HG02885 (cell line): ENCODE data around the gene SPDYE4.
A peak's percentile ranks its signal among the peaks of the same experiment; 100 is the strongest.
"Not testable (repeated sequence)": the region's sequence is repeated elsewhere in the genome, so short reads cannot be mapped to it uniquely, and the experiment has no call there.

Experiments
- ATAC-seq: cut with Tn5 transposase; IDR thresholded peaks from one replicate; pipeline ENCODE4 v1.9.1; 2021; ENCODE audit warnings: mild to moderate bottlenecking; ENCODE audit not compliant: unreplicated experiment, poor library complexity

The SPDYE4 gene, protein sequence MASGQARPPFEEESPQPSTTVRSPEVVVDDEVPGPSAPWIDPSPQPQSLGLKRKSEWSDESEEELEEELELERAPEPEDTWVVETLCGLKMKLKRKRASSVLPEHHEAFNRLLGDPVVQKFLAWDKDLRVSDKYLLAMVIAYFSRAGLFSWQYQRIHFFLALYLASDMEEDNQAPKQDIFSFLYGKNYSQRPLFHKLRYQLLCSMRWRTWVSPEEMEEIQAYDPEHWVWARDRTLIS

DNA sequence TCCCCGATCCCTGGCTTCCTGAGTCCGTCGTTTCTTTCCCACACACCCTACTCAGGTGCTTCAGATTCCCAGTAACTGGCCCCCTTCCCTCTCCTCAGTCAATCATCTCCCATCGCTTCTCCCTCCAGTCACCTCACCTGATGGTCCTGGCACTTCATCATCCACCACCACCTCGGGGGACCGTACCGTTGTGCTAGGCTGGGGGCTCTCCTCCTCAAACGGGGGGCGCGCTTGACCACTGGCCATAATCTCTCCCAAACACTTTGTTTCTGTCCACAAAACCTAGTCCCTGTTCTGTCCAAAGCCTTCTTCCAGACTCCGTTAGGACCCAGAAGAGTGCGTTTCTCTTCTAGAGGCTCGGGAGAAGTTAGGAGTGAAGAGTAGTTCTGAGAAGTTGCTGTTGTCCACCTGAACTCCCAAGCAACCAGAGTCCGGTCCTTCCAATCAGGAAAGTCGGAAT, at the start of gene SPDYE4:
TSS of gene SPDYE4 (minus strand) at position 410 of the 460 bp plus-strand sequence. CDS start at position 246, 164 bp downstream.
- no peak for ATAC-seq

DNA sequence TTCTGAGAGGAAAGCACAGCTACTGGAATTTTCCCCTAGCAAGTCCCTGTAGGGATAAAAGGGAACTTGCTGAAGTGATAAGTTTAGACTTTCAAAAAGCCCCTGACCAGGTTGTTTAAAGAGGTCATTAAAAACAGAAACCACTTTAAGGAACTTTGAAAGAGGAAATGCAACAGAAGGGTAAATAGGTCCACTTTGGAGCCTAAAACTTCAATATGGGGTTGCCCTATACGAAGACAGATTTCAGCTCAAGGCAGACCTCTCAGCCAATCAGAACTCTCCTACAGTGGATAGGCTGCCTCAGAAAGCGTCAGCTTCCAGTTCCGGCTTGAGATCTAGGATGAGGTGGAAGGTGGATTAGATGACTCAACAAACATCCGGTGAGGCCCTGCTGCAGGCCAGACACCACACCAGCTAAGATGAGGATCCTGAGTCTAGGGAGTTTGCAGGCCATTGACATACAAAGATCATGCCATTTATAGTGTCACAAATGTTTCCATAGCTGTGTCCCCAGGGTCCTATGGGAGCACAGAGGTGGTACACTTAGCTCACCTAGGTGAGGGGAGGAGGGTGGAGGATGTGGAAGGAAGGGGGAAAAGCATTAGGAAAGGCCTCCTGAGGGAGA, 48.7 kb upstream of the SPDYE4 start:
- peak; percentile 92 for ATAC-seq

DNA sequence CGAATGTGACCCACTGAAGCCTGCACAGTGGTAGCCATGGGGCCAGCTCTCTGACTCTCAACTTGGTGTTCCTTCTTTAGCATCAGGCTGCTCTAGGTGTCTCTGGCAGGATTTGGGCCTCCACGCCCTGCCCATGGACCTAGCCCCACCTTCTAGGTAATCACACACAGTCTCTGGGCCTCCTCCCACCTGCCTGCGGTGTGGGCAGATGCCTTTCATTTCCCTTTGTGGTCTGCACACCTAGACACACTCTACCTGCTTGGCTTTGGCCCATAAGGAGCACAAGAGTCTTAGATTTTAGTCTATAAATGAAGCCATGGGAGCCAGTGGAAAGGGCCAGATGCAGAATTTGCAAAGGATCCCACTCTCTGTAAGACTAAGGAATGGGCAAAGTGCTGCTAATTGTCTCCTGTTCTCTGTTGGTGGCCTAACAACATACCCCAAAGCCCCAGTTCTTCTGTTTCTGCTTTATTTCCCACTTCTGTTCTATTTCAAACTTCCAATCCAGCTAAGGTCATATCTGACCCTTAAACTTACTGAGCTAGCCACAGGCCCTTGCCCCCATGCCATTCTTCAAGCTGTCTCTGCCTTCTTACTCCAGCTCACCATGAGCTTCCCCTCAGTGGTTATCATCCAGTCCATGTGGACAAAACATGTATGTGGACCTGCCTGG, 48.0 kb upstream of the SPDYE4 start:
- ATAC-seq = no peak

DNA sequence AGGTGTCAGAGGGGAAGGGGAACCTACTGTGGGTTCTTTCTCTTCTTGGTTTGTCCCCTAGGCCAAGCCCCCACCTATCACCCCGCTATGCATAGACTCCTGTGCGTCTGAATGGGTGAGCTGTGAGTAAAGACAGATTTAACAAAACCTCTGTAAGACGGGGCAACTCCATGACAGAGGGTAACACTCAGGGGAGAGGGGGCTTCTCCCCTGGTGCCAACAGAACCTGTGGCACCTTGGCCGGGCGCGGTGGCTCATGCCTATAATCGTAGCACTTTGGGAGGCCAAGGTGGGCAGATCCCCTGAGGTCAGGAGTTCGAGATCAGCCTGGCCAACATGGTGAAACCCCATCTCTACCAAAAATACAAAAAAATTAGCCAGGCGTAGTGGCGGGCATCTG, 47.0 kb upstream of the SPDYE4 start:
- not testable (repeated sequence) for ATAC-seq

DNA sequence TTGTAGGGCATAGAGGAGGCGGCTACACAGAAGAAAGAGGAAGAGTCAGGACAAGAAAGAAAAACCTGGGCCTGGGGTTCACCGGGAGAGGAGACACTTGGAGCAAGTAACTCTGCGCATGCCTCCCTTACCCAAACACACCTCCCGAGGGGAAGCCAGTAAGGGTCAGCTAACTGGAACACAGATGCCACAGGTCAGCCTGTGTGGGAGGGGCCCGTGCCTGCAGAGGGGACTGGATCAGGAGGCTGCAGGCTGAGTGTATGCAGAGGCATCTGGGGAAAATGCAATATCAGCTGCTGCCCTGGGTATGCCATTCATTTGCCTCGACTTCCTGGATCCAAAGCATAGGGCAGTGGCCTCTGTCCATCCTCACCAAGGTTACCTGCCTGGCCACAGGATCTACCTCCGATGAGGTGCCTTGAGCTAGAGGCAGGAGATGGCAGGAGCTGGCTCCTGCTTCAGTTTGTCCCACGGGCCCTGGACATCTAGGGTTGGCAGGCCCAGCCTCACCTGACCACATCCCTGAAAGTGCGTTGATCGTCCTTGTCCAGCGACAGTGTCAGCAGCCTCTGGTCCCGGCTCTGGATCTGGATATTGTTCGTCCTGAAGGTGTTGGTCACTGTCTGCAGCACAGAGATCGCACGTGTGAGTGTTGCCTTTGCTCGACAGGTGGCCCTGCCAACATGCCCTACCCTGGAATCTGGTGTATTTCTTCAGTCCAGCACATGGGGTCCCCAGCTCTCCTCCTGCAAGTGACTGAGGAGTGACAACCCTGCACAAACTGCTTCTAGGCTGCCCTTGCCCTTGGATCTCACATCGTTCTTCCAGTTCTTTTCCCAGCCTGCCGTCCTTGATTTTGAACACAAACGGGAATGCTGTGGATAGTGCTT, 45.4 kb upstream of the SPDYE4 start:
- ATAC-seq = no peak

DNA sequence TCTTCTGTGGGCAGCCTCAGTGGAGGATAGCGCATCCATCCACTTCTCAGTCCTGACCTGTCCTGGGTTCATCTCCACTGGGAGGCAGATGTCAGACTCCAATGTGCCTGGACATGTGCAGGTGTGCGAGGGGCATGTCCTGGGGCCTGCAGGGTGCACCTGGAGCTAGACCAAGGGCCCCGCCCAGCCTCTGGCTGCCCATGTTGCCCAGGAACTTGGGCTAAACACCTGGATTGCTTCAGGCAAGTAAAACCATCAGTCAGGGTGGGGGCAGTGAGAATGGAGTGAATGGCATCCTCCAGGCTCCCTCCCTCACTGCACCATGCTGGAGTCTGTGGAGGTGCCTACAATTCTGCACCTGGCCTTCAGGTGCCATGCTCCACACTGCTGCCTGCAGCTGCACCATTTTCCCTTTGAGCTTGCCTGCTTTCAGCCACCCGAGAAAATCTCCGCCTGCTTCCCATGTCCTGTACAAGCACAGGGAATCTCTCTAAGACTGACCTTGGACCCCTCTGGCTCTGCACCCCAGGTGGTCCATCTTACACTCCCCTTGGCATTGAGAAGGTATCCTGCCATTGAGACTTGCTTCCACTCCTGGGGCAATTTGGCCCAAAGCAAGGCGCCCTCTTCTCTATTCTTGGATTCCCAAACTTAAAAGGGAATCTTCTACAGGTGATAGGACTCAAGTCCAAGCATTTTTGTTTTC, 42.9 kb upstream of the SPDYE4 start:
- ATAC-seq = no peak

DNA sequence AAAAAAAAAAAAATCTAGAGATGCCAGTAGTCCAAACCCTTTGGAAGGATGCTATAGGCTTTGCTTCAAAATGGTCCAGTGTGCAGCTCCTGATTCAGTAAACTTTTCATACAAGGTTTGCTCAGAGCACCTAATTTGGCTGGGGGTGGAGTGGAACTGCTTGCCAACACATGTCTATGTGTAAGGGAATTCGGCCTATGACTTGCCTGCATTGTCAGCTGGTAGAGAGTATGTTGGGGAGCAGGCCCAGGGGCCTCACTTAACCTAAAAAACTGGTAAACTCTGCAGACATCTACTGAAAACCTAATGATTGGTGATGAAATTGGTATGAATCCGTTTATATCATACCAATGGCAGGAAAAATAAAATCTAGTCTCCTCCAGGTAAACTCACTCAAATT, 42.3 kb upstream of the SPDYE4 start:
- ATAC-seq = no peak

DNA sequence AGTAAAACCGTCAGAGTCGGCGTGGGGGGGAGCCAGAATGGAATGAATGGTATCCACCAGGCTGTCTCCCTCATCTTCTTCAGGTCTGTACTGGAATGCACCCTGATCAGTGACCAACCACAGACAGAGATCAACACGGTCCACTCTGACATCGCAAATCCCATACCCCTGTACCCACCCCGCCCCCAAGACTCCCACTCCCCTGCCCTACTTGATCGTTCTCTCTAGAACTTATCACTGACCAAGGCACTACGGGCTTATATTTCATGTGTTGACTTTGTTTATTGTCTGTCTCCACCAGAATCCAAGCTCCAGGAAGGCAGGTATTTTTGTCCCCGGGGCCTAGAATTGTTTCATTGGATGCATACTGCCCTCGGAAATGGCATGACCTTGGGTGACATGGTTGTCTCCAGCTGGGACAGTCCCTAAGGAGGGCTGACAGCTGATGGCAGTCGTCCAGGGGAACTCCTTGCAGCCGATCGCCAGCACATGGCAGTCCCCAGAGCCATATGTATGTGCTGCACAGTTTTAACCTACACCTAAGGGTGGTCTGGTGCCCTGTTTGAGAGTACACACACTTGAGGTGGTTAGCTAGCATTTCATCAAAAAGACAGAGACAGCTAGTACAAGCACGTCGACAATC, 41.3 kb upstream of the SPDYE4 start:
- ATAC-seq = no peak

DNA sequence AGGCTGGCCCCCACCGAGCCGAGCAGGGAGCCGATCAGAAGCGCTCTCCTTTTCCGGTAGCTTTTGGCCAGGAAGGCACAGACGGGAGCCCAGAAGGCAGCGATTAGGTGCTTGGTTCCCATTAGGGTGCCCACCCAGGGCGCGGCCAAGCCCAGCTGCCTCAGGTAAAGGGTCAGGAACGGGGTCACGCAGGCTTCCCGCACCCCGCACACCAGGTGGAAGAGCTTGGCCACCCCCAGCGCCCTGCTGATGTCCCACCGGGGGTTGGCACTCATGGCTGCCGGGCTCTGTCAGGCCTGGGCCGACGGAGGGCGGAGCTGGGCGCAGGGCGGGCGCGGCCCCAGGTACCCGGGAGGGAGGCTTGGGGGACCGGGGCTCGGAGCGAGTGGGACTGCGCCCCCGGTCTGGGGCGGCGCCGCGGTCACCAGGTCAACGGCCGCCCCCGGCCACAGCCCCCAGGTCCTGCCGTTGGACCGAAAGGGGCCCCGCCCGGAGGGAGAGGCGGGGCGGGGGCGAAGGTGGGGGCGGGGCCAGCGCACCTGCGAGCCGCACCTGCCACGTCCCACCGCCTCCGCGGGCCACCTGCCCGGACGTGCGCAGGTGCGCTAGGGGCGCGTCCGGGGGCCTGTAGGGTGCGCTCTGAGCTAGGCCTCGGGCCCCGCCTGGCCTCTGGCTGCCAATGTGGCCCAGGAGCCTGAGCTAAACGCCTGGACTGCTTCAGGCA, 40.7 kb upstream of the SPDYE4 start, which contains the start of gene MFSD6L:
TSS of gene MFSD6L (minus strand) at position 520 of the 724 bp plus-strand sequence. CDS start at position 275, 245 bp downstream.
- ATAC-seq = no peak

DNA sequence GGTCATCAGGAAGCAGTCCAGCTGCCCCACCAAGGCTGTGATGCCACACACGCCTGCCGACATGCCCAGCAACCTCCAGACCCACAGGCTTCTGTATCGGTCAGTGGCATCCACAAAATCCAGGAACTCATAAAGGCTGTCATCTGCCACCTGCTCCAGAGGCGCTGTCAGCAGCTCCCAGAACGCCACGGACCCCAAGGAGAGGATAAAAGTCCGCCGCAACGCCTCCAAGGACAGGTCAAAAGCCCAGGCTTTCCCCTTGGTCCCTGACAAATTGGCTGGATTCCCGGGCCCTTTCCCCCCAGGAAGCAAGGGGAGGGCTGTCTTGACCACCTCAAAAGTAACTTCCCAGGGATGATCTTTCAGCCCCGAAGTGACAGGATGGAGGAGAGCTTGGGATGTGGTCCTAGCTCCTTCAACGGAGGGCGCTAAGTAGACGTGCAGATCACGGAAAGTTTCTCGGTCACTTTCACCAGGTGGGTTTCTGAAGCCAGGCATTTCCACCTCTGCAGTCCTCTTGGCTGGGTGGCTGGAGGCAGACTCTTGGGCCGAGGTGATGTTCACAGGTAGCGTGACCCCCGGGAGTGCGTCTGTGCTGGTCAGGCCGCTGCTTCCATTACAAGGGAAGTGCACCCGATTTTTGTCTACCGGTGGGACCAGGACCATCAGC, 40.0 kb upstream of the SPDYE4 start:
- ATAC-seq = no peak

DNA sequence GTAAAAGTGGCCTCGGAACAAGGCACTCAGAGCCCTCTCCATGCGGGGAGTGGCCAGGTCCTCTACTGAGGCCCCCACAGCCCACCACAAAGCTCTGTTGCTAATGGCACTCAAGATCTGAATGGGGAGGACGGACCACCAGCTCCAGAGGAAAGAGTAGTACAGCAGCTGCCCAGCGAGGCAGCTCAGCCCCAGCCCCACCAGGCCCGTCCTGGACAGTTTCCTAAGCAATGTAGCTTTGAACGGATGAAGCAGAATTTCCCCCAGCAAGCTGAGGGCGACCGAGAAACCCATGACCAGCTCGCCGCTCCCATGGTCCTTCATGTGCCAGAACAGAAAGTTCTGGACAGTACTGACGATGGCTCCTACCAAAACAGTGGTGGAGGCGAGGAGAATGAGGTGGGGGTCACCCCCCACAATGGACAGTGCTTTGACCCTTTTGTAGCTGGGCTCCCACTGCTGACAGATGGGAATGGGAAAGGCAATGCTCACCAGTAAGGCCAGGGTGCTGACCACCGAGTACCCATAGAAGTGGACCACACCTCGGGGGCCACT, 39.4 kb upstream of the SPDYE4 start:
- ATAC-seq = no peak

DNA sequence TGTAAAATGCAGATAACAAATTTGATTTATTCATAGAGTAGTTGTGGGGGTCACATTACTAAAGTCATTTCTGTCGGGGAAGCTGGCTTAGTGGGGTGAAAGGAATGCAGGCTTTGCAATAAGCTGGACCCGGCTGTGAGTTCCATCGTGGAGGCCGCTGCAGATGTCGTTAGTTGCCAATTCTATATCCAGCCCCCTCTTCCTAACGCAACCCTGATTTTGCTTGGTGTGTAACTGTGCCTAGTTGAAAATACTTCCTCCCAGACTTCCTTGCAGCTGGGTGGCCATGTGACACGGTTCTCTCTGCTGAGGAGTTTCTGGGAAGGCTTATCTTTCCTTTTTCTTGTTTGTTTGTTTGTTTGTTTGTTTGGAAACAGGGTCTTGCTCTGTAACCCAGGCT, 36.3 kb upstream of the SPDYE4 start:
- ATAC-seq = no peak

DNA sequence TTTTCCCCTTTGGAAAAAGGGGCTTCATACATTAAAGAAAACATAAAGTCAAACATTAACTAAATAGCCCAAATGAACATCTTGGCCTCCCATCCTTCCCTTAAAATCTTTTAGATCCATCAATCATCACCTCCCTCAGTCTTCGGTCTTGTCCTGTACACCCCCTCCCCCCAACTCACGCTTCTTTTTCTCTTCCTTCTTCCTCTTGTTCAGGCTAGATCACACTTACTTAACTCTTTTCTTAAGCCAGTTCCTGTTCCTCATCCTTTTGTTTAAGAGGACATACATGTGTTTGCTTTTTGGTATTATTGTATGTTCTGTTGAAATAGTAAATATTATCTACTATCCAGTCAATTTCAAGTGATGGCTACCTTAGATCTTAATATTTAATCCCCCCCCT, 35.3 kb upstream of the SPDYE4 start:
- ATAC-seq = no peak

DNA sequence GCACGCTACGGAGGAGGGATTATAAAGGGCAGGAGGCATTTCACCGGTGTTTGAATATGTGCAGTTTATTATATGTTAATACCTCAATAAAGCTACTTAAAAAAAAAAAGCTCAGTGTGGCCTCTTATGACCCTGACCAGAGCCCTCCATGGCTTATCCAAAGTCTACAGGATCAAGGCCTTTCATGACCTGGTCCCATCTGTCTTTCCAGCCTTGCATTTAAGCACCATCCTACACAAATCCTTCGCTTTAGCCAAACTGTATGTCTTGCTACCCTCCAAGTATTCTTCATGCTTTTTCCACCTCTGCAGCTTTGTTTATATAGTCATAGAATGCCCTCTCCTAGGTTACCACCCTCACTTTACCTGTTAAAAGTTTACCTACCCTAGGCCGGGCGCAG, 34.3 kb upstream of the SPDYE4 start:
- ATAC-seq = no peak

DNA sequence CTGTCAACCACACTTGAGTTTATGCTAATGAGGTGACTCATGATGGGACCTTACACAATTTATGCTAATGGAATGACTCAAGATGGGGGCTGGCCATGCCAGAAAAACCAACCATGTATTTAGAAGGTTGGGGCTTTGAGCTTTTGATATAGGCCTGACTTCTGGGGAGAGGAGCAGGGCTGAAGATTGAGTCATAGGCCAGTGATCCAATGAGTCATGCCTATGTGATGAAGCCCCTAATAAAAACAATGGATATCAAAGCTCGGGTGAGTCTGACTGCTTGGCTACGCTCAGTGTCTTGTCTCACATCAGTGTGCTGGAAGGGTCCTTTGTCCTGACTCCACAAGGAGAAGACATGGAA, 33.5 kb upstream of the SPDYE4 start:
- ATAC-seq = no peak

DNA sequence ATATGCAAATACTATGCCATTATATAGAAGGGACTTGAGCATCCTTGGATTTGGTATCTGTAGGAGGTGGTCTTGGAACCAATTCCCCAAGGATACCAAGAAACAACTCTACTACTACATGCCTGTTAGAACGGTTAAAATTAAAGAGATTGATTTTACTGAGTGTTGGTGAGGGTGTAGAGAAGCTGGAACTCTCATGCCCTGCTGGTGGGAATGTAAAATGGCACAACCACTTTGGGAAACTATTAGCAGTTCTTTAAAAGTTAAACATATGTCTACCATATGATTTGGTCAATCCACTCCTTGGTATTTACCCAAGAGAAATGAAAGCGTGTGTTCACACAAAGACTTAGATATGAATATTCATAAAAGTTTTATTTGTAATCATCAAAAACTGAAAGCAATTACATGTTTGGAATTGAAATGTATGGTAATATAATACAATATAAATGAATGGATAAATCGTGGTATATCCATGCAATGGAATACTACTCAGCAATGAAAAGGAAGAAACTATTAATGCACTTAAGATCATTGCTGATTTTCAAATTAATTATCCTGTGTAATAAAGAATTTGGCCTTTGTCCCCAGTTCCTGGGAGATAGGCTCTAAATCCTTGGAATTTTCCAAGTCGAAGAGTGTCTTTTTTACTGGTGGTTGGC, 33.0 kb upstream of the SPDYE4 start:
- no peak for ATAC-seq

DNA sequence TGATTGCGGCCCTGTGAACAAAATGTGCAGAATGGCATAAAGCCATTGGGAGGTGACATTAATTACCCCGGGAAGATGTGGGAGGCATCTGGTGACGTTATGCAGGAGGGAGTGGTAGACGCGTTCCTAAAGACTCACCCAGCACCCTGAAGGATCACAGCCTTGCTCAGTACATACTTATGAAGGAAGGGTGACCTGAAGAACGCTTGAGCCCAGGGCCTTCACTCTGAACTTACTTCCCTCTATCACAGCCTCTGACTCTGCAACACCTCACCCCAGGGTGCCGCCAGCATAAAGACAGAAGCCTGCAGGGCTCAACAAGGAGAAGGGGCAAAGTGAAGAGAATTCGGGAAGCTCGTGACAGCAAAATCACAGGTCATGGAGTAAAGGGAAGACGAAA, 31.4 kb upstream of the SPDYE4 start:
- no peak for ATAC-seq

DNA sequence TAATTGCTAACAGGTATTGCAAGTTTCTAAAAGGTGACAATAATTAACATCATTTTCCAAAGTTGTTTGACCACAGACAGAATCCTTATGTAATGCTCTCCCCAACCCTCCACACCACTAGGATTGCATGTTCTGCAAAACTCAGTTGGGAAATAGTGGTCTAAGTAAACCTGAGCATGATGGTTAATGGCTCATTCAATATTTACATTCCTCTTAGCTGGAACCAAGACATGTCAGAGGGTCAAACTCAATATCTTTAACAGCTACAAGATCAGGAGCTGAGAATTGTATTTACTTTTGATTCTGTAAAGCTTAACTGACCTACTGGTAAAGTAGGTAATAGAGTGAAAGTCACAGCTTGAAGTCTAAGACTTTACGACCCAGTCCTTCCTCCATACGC, 30.7 kb upstream of the SPDYE4 start:
- ATAC-seq = no peak
